Kidney glomerular epithelial cell (primary cell): Measurements from ENCODE around the gene KMT2A.
"Not testable (repeated sequence)": the region's sequence is repeated elsewhere in the genome, so short reads cannot be mapped to it uniquely, and the experiment has no call there.

Source experiments
- DNase-seq: peaks from one replicate; lab custom pipeline; 2025; lab: John Stamatoyannopoulos, UW

The KMT2A gene

DNA sequence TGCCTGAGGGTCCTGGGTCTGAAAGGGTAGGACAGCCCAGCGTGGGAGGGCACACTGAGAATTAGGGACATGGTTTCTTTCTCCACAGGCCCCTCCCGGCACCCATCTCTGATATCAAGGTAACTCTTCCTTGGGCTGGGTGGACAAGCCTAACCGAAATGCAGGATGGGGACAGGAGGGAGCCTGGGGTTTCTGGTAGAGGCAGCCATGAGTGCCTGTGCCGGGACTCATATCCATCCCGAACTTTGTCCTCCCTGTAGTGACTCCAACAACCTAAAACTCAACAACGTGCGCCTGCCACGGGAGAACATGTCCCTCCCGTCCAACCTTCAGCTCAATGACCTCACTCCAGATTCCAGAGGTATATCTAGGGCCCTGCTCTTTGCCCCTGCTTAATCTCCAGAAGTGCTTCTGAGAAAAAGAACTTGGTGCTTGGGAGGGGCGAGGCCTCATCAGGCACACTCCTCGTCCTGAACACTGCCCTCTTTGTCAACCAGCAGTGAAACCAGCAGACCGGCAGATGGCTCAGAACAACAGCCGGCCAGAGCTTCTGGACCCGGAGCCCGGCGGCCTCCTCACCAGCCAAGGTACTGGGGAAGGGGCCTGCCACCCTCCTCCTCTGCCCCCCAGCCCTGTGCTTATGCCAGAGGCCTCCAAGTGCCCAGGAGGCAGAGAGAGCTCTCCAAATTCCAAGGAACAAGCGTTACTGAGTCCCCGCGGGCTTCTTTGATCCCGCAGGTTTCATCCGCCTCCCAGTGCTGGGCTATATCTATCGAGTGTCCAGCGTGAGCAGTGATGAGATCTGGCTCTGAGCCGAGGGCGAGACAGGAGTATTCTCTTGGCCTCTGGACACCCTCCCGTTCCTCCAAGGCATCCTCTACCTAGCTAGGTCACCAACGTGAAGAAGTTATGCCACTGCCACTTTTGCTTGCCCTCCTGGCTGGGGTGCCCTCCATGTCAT, 97.8 kb downstream of the KMT2A start:
- no peak for DNase-seq

DNA sequence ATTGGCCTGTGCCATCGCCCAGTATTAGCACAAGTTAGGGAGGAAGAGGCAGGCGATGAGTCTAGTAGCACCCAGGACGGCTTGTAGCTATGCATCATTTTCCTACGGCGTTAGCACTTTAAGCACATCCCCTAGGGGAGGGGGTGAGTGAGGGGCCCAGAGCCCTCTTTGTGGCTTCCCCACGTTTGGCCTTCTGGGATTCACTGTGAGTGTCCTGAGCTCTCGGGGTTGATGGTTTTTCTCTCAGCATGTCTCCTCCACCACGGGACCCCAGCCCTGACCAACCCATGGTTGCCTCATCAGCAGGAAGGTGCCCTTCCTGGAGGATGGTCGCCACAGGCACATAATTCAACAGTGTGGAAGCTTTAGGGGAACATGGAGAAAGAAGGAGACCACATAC, 99.0 kb downstream of the KMT2A start:
- DNase-seq, result no peak

DNA sequence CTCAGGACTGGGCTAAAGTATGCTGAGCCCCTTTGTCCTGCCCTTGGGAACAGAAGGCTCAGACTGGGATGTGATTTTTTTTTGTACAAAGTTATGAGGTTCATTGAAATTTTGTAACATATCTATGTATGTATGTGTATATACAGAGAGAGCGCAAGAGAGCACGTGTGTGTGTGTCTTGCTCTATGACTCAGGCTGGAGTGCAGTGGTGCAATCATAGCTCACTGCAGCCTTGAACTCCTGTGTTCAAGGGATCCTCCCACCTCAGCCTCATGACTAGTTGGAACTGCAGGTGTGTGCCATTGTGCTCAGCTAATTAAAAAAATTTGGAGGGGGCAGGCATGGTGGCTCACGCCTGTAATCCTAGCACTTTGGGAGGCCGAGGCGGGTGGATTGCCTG, 100.4 kb downstream of the KMT2A start:
- no peak for DNase-seq

DNA sequence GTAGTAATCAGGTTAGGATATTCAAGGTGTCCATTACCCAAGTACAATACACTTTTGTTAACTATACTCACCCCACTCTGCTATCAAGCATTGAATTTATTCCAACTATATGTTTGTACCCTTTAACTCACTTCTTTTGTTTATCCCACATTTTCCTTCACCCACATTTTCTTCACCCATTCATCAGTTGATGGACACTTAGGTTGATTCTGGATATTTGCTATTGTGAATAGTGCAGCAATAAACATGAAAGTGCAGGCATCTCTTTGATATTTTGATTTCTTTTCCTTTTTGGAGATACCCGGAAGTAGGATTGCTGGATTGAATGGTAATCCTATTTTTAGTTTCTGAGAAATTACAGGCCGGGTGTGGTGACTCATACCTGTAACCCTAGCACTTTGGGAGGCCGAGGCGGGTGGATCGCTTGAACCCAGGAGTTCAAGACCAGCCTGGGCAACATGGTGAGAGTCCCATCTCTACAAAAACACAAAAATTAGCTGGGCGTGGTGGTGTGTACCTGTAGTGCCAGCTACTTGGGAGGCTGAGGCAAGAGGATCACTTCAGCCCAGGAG, 101.2 kb downstream of the KMT2A start:
- DNase-seq, result no peak

DNA sequence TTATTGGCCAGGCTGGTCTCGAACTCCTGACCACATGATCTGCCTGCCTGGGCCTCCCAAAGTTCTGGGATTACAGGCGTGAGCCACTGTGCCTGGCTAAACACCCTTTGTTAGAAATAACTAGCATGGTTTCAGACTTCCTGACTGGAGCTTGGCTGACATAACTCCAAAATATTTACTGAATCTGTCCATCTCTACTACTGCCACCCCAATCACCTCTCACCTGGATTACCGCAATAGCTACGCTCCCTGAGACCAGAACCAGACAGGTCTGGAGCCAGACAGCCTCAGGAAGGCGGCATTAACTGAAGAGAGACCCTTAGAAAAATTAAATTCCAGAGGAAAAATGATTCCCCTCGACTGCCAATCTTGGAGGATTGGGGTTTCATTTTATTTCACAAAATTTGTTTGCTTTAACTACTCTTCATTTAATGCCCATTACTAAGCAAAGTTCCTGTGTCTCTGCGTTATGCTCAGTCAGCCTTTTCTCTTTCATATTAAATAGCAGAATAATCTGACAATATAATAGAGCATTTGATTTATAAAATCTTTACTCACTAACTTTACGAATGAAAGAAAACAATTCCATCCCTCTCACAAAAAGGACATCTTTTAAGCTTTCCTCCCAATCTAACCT, 107.8 kb downstream of the KMT2A start:
- no peak for DNase-seq

DNA sequence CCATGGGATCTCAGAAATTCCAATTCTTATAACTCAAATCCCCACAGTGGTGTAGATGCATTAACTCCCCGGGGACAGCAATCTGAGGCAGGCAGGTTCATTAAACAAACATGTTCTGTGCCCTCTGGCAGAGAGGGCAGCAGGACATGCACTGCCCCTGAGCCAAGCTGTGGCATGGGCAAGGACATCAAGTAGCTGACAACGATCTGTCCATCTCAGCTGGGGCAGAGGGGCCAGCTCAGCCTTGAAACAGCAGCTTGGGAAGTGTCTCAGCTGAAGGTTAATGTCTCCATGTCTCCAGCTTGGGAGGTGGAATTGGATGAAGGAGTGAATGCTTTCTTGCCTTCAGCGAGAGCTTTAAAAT, 108.3 kb downstream of the KMT2A start:
- no peak for DNase-seq

DNA sequence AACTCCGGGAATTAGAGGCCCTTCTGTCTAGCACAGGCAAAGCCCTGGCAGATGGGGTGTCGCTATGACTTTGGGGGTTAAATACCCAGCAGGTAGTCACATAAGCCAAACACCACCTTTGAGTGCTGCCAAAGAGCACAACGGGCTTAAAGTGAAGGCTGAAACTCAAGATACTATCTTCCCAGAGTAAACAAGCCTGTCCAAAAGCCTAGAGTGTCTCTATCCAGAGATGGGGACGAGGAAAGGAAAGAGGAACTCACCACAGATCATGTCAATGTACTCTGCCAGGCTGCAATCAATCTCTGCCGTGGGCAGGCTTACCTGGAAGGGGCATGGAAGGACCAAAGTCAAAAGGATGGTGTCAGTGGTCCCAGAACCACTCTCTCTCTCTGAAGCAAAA, 109.2 kb downstream of the KMT2A start:
- DNase-seq, result no peak

DNA sequence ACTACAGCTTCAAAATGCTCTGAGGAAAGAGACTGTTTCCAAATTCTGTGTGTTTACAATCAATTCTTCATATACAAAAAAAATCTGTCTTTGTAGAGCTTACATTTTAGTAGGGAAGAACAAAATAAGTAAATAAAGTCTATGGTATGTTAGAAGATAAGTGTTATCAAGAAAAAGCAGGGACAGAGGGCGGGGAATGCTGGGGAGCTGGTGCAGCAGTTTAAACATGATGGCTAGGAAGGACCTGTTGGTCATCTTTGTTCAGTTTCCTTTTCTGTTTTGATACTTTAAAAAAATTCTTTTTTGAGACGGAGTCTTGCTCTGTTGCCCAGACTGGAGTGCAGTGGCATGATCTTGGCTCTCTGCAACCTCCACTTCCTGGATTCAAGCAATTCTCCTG, 110.8 kb downstream of the KMT2A start:
- no peak for DNase-seq

DNA sequence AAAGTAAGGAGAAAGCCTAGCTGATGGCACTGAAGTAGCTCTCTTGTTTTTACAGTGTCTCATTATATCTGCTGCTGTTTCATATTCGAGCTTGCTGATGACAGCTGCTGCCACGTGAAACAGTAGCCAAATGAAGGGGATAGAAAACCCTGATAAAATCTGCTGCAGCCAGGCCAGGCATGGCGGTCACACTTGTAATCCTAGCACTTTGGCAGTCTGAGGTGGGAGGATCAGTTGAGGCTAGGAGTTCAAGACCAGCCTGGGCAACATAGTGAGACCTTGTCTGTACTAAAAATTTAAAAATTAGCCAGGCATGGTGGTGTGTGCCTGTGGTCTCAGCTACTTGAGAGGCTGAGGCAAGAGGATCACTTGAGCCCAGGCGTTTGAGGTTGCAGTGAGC, 116.0 kb downstream of the KMT2A start:
- DNase-seq, result no peak

DNA sequence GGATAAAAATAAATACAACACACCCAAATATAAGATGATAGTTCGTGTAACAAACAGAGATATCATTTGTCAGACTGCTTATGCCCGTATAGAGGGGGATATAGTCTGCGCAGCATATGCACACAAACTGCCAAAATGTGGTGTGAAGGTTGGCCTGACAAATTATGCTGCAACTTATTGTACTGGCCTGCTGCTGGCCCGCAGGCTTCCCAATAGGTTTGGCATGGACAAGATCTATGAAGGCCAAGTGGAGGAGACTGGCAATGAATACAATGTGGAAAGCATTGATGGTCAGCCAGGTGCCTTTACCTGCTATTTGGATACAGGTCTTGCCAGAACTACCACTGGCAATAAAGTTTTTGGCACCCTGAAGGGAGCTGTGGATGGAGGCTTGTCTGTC, 124.5 kb downstream of the KMT2A start:
- no peak for DNase-seq

DNA sequence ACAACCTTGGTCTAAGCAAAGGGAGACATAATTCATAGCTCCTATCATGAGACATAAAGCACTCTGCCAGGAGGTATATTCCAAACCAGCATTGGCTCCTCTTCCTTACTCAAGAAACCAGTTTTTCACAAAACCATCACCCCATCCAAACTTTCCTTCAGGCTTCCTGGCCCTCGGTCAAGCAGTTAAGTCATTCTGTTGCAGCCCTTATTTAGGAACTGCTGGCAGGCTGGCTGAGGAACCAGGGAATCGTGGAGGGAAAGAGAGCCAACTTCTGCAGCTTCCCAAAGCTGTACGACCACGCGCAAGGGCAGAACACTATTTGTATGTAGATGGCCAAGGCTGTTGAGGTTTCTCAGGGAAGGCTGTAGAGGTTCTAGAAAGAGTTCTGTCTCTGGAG, 128.8 kb downstream of the KMT2A start:
- DNase-seq, result no peak

DNA sequence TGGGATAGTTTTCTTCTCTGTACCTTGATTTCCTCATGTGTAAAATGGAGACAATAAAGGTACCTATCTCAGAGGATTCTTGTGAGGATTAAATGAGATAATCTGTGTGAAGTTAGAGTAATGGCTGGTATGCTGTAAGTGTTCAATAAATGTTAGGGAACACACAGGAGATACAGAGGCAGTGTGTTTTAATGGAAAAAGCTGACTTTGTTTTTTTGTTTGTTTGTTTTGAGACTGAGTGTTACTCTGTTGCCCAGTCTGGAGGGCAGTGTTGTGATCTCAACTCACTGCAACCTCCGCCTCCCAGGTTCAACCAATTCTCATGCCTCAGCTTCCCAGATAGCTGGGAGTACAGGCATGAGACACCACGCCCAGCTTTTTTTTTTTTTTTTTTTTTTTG, 133.4 kb downstream of the KMT2A start:
- DNase-seq, result no peak

DNA sequence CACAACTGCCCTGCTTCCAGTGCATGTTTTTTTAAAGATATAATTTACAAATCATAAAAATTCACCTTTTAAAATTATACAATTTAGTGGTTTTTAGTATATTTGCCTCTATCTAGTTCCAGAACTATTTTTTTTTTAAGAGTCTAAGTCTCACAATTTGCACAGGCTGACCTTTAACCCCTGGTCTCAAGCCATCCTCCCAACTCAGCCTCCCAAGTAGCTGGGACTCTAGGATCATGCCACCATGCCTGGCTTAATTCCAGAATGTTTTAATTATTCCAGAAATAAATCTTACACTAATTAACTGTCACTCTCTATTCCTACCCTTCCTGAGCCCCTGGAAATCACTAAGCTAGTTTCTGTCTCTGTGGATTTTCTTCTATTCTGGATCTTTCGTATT, 134.5 kb downstream of the KMT2A start:
- DNase-seq, result no peak

DNA sequence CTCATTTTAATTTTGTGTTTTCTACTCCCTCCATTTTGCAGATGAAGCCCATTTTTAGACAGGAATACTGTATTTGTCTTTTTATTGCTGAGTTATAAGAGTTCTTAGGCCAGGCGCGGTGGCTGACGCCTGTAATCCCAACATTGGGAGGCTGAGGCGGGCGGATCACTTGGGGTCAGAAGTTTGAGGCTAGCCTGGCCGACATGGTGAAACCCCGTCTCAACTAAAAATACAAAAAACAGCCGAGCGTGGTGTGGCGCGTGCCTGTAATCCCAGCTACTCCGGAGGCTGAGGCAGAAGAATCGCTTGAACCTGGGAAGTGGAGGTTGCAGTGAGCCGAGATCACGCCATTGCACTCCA, 135.4 kb downstream of the KMT2A start:
- DNase-seq, result not testable (repeated sequence)

DNA sequence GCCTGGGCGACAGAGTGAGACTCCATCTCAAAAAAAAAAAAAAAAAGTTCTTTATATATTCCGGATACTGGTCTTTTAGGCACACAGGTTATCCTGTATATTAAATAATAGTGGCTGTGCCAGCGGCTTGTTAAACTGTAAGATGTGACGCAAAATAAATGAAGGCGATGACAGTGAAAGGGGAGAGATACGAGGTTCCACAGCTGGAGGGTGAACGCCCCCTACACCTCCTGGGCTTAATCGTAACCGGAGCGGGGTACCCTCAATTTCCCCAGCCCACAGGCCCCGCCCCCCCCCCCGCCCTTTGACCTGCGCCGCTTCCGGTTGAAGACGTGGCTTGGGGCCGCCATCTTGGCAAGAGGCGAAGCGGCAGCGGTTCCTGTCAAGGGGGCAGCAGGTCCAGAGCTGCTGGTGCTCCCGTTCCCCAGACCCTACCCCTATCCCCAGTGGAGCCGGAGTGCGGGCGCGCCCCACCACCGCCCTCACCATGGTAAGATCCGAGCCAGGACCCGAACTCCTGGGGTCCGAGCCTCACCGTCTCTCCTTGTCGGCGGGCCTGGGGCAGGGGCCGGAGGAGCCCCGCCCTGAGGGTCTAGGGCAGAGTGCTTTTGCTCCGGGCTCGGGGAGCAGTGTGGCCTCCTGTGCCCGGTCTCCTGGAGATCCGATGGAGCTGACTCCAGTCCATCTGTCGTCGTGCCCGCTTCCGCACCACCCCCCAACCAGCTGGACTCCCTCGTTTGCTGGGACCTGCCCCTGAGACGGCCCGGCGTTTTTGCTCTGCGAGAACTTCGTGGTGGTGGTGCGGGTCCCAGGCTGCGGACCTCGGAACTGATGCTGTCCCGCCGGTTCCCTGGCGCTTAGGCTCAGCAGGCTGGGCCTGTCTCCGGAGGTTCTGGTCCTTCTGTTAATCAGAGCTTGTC, 136.0 kb downstream of the KMT2A start, which contains the start of gene ARCN1:
TSS of gene ARCN1 (plus strand) at position 349 of the 920 bp plus-strand sequence. CDS start at position 488, 139 bp downstream.
- peak; percentile 32 for DNase-seq

DNA sequence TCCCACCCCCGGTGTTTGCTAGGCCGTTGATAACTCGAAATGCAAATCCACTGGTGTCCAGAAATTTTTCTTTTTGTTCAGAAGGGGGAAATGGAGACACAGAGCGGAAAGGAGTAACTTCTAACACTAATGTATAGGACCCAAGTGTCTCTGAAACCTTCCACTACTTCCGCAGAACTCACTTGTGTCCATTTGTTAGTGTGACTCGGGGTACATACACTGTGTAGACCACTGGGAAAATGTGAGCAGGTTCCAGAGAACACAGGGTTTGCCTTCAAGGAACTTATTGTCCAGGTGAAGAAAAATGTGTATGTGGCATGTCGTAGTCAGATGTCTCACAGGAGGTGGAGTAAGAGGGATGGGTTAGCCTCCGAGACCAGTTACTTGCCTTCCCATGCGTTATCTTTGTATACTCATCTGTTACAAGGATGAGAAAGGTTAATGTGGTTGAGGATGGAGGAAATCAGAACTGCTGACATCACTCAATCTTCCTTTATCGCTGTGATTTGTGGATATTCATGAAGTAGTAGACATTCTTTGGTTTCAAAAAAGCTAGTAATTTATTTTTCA, 136.8 kb downstream of the KMT2A start:
- peak; percentile 63 for DNase-seq

DNA sequence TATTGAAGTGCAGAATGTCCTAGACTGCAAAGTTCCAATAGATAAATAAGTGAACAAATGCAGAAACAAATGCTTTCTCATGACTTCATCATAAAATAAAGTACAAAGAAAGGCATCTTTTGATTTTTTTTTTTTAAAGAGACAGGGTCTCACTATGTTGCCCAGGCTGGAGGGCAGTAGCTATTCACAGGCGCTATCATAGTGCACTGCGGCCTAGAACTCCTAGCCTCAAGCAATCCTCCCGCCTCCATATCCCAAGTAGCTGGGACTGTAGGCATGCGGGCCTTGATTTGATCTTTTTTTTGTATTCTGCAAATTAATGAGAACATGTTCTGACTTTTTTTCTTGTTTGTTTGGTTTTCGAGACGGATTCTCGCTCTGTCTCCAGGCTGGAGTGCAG, 138.3 kb downstream of the KMT2A start:
- DNase-seq, result no peak
